K562 (cell line): ENCODE data around the gene XPO4. TPM values are rescaled to one million over a fixed set of nuclear protein-coding genes. Genes with fewer than 3 reads are reported as not detected.
A peak's percentile ranks its signal among the peaks of the same experiment; 100 is the strongest.

Source experiments
- ATAC-seq: fragments of 200-7000 bp; cut with Tn5 transposase; 3 replicates; pipeline ENCODE4 v1.9.1; 2020; ENCODE audit warnings: moderate library complexity
- BruUV-seq: library from RNA; stranded (reverse); fragments of 400-500 nt; replicated peaks from 2 replicates; lab custom pipeline; 2021; lab: Mats Ljungman, UMichigan
- CTCF ChIA-PET: fragments of 300-600 bp; formaldehyde crosslinking; extraction: SDS; loops from one replicate; lab custom pipeline; 2021; ENCODE audit warnings: low intra/inter-chr PET ratio; lab: Yijun Ruan, JAX
- POLR2A ChIA-PET: fragments of 300-600, 350-650 bp; sonication (Branson Sonifier 250); formaldehyde crosslinking; extraction: SDS; loops from one replicate; lab custom pipeline; 2021; ENCODE audit warnings: antibody characterized with exemption, inconsistent platforms; lab: Yijun Ruan, JAX
- DNase-seq, 4 experiments: peaks; one replicate each; pipeline versions ENCODE4 v3.0.0 to v3.0.0-alpha.2; 2011 to 2018; ENCODE audit warnings: low spot score in 3 of 4, mixed read lengths in 3 of 4; ENCODE audit errors: extremely low read depth in 1 of 4
- FAIRE-seq: peaks from 2 replicates; lab custom pipeline; 2011; peaks lifted over from hg19 to GRCh38; lab: Jason Lieb, UNC
- H2AFZ ChIP-seq: 2 replicates; pipeline ENCODE4 v1.6.0; 2011; ENCODE audit warnings: low read depth, low read length, control low read depth, inconsistent platforms
- H3K27ac ChIP-seq: fragments of 200-600 bp; 3 replicates; pipeline ENCODE4 v1.8.0; 2011; ENCODE audit warnings: low read depth, mild to moderate bottlenecking, control low read depth, inconsistent platforms, low read length, moderate library complexity, mixed read lengths; ENCODE audit errors: extremely low read depth
- H3K27me3 ChIP-seq, 2 experiments: fragments of 300-600 bp in 1 of 2; 2 replicates in 1 of 2; 3 replicates in 1 of 2; pipeline versions ENCODE4 v1.6.0 to v1.8.0; 2011; ENCODE audit warnings: inconsistent platforms in 2 of 2, low read length in 2 of 2, mild to moderate bottlenecking in 1 of 2, mixed read lengths in 1 of 2, moderate library complexity in 1 of 2; ENCODE audit not compliant: control insufficient read depth in 2 of 2, insufficient read depth in 2 of 2
- H3K36me3 ChIP-seq: fragments of 300-600 bp; 3 replicates; pipeline ENCODE4 v1.8.0; 2011; ENCODE audit warnings: mild to moderate bottlenecking, low read length, inconsistent platforms; ENCODE audit not compliant: control insufficient read depth, insufficient read depth
- H3K4me1 ChIP-seq, 2 experiments: fragments of 200-600 bp in 1 of 2; replicated peaks in 1 of 2; 2 replicates in 1 of 2; 3 replicates in 1 of 2; pipeline versions ENCODE4 v1.5.1 to v1.8.0; 2011; ENCODE audit warnings: inconsistent platforms in 2 of 2, low read length in 2 of 2, mild to moderate bottlenecking in 1 of 2, mixed read lengths in 1 of 2, moderate library complexity in 1 of 2; ENCODE audit not compliant: control insufficient read depth in 2 of 2, insufficient read depth in 2 of 2
- H3K4me2 ChIP-seq: 2 replicates; pipeline ENCODE4 v1.6.1; 2011; ENCODE audit warnings: low read length, control low read depth, inconsistent platforms, mixed read lengths; ENCODE audit not compliant: insufficient read depth
- H3K4me3 ChIP-seq: fragments of 200-600 bp; sonication (generic), shearing (Covaris generic); 2 replicates; pipeline ENCODE4 v1.5.1; 2016; ENCODE audit warnings: control low read depth, inconsistent platforms
- H3K79me2 ChIP-seq: fragments of 200-600 bp; 3 replicates; pipeline ENCODE4 v1.8.0; 2011; ENCODE audit warnings: low read length, inconsistent platforms; ENCODE audit not compliant: control insufficient read depth, insufficient read depth
- H3K9ac ChIP-seq, 2 experiments: 2 replicates each; pipeline versions ENCODE4 v1.6.0 to v1.6.1; 2011; ENCODE audit warnings: low read depth in 2 of 2, low read length in 2 of 2, control low read depth in 1 of 2, inconsistent platforms in 1 of 2, mild to moderate bottlenecking in 1 of 2, mixed read lengths in 1 of 2; ENCODE audit not compliant: insufficient read depth in 1 of 2
- H3K9me1 ChIP-seq: one replicate; pipeline ENCODE4 v1.6.0; 2011; ENCODE audit warnings: inconsistent platforms, mild to moderate bottlenecking, low read length, moderate library complexity; ENCODE audit not compliant: control insufficient read depth, insufficient read depth
- H3K9me3 ChIP-seq: replicated peaks from 2 replicates; pipeline ENCODE4 v1.5.1; 2011; ENCODE audit warnings: low read depth, low read length, inconsistent platforms; ENCODE audit not compliant: control insufficient read depth, insufficient read depth
- H4K20me1 ChIP-seq: replicated peaks from 2 replicates; pipeline ENCODE4 v1.6.1; 2011; ENCODE audit warnings: low read length, inconsistent platforms, mixed read lengths; ENCODE audit not compliant: control insufficient read depth, insufficient read depth
- ARNT ChIP-seq, 2 experiments: fragments of 450-650 bp; IDR thresholded peaks; 2 replicates each; pipeline ENCODE4 v1.6.1; 2016; ENCODE audit warnings: mild to moderate bottlenecking in 1 of 2
- BRCA1 ChIP-seq, 2 experiments: fragments of 450-650 bp in 1 of 2; sonication (generic) in 1 of 2; formaldehyde crosslinking in 1 of 2; IDR thresholded peaks; 2 replicates each; pipeline versions ENCODE4 v1.5.0 to v1.6.1; 2017 to 2020; ENCODE audit warnings: mild to moderate bottlenecking in 1 of 2, missing genetic modification reagents in 1 of 2
- L3MBTL2 ChIP-seq: fragments of 450-650 bp; IDR thresholded peaks from 2 replicates; pipeline ENCODE4 v1.6.1; 2016; ENCODE audit warnings: mild to moderate bottlenecking, moderate library complexity
- LARP7 ChIP-seq: fragments of 450-650 bp; IDR thresholded peaks from 2 replicates; pipeline ENCODE4 v1.6.1; 2016
- MAZ ChIP-seq, 2 experiments: fragments of 450-650 bp in 1 of 2; sonication (generic) in 1 of 2; formaldehyde crosslinking; IDR thresholded peaks in 1 of 2; conservative IDR thresholded peaks in 1 of 2; 2 replicates each; pipeline versions ENCODE4 v1.4.0 to v1.5.0; 2020; ENCODE audit warnings: mild to moderate bottlenecking in 1 of 2, missing genetic modification reagents in 1 of 2
- RFX7 ChIP-seq: fragments of 250-450 bp; sonication (Bioruptor Pico); IDR thresholded peaks from 2 replicates; pipeline ENCODE4 v1.5.1; 2021; ENCODE audit warnings: mild to moderate bottlenecking
- SAFB2 ChIP-seq: fragments of 200-400 bp; formaldehyde crosslinking; IDR thresholded peaks from 2 replicates; pipeline ENCODE4 v1.6.1; 2018; ENCODE audit warnings: borderline replicate concordance, low read length, low read depth, moderate library complexity; ENCODE audit not compliant: severe bottlenecking
- SPI1 ChIP-seq: IDR thresholded peaks from 2 replicates; pipeline ENCODE4 v1.6.1; 2011; ENCODE audit warnings: low read depth, low read length, control low read depth, borderline replicate concordance
- ZNF324 ChIP-seq: fragments of 250-450 bp; sonication (Bioruptor Pico); IDR thresholded peaks from 2 replicates; pipeline ENCODE4 v1.4.0; 2020; ENCODE audit warnings: mild to moderate bottlenecking
- WGBS: fragments of 100-300 bp; shearing (Covaris generic); methylation state at CpG from one replicate; pipeline ENCODE4 v1.1.6; 2016; ENCODE audit warnings: low coverage, mixed read lengths; ENCODE audit not compliant: insufficient coverage; ENCODE audit errors: missing lambda C conversion rate; 5-methylcytosine and 5-hydroxymethylcytosine counted together
- in situ Hi-C: fragments of 300-500 bp; cut with MboI; formaldehyde crosslinking; loops from 4 replicates; pipeline ENCODE4 v1.15.0; 2018; ENCODE audit warnings: inconsistent platforms, mixed read lengths
- intact Hi-C: fragments of 100-400 bp; cut with micrococcal nuclease; formaldehyde crosslinking; loops from 2 replicates; pipeline ENCODE4 v1.14.2; 2022
- polyA plus RNA-seq, 8 experiments: library from polyadenylated mRNA; depleted of rRNA in 4 of 8; stranded (reverse) in 5 of 8; unstranded in 3 of 8; fragments of >200 nt; fragmentation: Nextera tagmentation in 2 of 8; fragmentation: Illumina TruSeq in 1 of 8; extraction: Ambion mirVana in 2 of 8; extraction: Trizol in 1 of 8; gene quantifications; 2 replicates each; pipeline versions ENCODE4 v1.2.1 to v1.2.3, GENCODE V29; 2011 to 2014; ENCODE audit warnings: inconsistent platforms in 1 of 8, missing spikeins in 1 of 8
- total RNA-seq, 7 experiments: library from RNA; depleted of rRNA in 6 of 7; stranded (reverse); fragments of >200 nt in 6 of 7; fragmentation: Illumina TruSeq in 2 of 7; extraction: Trizol in 2 of 7; gene quantifications; 2 replicates each; pipeline versions ENCODE4 v1.2.1 to v1.2.3, GENCODE V29; 2011 to 2021; ENCODE audit warnings: low replicate concordance in 1 of 7
- TF ChIP-seq, protein P1 (sequence below): fragments of 250-450 bp; sonication (Bioruptor Pico); IDR thresholded peaks from 2 replicates; pipeline ENCODE4 v1.4.0; 2020; ENCODE audit warnings: mild to moderate bottlenecking, moderate library complexity
- TF ChIP-seq, protein P2 (sequence below): fragments of 450-650 bp; IDR thresholded peaks from 2 replicates; pipeline ENCODE4 v1.6.1; 2016; ENCODE audit warnings: mild to moderate bottlenecking, moderate library complexity

The XPO4 gene
- total and polyA plus RNA-seq, 9 of the 15 experiments (the other 6 are each of a cell fraction or from before 2014, with no cell fraction given): 5.5 to 25.1 (median 17.5) TPM

DNA sequence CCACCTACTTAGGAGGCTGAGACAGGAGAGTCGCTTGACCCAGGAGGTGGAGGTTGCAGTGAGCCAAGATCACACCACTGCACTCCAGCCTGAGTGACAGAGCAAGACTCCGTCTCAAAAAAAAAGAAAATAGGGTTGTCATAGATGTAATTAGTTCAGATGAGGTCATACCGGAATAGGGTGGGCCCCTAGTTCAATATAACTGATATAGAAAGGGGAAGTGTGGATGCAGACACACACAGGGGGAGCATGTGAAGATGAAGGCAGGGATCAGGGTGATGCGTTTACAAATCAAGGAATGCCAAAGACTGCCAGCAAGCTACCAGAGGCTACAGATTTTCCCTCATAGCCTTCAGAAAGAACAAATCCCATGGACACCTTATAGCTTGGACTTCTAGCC, 104.5 kb downstream of the XPO4 start:
- H3K79me2 ChIP-seq: 0 out of 3 replicates have a peak, but pooled peaks cover 4% of the 10 kb centered on the region
- H3K36me3 ChIP-seq: peaks cover 84% of the 10 kb centered on the region
- no peaks in the 10 kb centered on the region for H3K9me1 ChIP-seq
- intact Hi-C loops (no loop called here), in situ Hi-C loops (no loop called here)
- H3K4me1 ChIP-seq: peaks cover 10 to 13% of the 10 kb centered on the region in 2 experiments; a peak in 4 of 5 replicates
- no TSS peak for BruUV-seq
- DNase-seq: no peak
- POLR2A ChIA-PET: no interaction called here
- no peak overlapping the region for H2AFZ ChIP-seq
- no peak overlapping the region for H3K27ac ChIP-seq
- H3K27me3 ChIP-seq: no peaks in the 10 kb centered on the region
- WGBS: 81% methylated on average over 3 of the region's 4 CpGs
- ATAC-seq: no peak
- no peaks in the 10 kb centered on the region for H3K9me3 ChIP-seq
- no peak for FAIRE-seq
- H3K4me2 ChIP-seq: no peak overlapping the region
- H3K9ac ChIP-seq: no peak overlapping the region
- H4K20me1 ChIP-seq: no peaks in the 10 kb centered on the region
- CTCF ChIA-PET: no interaction called here
- no peak overlapping the region for H3K4me3 ChIP-seq
- TF ChIP-seq, protein P1, sequence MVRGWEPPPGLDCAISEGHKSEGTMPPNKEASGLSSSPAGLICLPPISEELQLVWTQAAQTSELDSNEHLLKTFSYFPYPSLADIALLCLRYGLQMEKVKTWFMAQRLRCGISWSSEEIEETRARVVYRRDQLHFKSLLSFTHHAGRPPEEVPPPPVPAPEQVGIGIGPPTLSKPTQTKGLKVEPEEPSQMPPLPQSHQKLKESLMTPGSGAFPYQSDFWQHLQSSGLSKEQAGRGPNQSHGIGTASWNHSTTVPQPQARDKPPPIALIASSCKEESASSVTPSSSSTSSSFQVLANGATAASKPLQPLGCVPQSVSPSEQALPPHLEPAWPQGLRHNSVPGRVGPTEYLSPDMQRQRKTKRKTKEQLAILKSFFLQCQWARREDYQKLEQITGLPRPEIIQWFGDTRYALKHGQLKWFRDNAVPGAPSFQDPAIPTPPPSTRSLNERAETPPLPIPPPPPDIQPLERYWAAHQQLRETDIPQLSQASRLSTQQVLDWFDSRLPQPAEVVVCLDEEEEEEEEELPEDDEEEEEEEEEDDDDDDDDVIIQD (CRISPR knock-in tag): no peak
- TF ChIP-seq ZNF324 (no peak), SAFB2 (no peak), LARP7 (no peak), ARNT (IDR thresholded peaks at IDR 0.05) (no peak), SPI1 (peak; percentile 68), BRCA1 (IDR thresholded peaks at IDR 0.05) (no peak), BRCA1 (CRISPR knock-in tag; IDR thresholded peaks at IDR 0.05) (no peak), L3MBTL2 (no peak), MAZ (CRISPR knock-in tag; conservative IDR thresholded peaks at IDR 0.05 in 1 of 2, IDR thresholded peaks at IDR 0.05 in 1 of 2) (no peak), RFX7 (CRISPR knock-in tag) (no peak)
- TF ChIP-seq, protein P2, sequence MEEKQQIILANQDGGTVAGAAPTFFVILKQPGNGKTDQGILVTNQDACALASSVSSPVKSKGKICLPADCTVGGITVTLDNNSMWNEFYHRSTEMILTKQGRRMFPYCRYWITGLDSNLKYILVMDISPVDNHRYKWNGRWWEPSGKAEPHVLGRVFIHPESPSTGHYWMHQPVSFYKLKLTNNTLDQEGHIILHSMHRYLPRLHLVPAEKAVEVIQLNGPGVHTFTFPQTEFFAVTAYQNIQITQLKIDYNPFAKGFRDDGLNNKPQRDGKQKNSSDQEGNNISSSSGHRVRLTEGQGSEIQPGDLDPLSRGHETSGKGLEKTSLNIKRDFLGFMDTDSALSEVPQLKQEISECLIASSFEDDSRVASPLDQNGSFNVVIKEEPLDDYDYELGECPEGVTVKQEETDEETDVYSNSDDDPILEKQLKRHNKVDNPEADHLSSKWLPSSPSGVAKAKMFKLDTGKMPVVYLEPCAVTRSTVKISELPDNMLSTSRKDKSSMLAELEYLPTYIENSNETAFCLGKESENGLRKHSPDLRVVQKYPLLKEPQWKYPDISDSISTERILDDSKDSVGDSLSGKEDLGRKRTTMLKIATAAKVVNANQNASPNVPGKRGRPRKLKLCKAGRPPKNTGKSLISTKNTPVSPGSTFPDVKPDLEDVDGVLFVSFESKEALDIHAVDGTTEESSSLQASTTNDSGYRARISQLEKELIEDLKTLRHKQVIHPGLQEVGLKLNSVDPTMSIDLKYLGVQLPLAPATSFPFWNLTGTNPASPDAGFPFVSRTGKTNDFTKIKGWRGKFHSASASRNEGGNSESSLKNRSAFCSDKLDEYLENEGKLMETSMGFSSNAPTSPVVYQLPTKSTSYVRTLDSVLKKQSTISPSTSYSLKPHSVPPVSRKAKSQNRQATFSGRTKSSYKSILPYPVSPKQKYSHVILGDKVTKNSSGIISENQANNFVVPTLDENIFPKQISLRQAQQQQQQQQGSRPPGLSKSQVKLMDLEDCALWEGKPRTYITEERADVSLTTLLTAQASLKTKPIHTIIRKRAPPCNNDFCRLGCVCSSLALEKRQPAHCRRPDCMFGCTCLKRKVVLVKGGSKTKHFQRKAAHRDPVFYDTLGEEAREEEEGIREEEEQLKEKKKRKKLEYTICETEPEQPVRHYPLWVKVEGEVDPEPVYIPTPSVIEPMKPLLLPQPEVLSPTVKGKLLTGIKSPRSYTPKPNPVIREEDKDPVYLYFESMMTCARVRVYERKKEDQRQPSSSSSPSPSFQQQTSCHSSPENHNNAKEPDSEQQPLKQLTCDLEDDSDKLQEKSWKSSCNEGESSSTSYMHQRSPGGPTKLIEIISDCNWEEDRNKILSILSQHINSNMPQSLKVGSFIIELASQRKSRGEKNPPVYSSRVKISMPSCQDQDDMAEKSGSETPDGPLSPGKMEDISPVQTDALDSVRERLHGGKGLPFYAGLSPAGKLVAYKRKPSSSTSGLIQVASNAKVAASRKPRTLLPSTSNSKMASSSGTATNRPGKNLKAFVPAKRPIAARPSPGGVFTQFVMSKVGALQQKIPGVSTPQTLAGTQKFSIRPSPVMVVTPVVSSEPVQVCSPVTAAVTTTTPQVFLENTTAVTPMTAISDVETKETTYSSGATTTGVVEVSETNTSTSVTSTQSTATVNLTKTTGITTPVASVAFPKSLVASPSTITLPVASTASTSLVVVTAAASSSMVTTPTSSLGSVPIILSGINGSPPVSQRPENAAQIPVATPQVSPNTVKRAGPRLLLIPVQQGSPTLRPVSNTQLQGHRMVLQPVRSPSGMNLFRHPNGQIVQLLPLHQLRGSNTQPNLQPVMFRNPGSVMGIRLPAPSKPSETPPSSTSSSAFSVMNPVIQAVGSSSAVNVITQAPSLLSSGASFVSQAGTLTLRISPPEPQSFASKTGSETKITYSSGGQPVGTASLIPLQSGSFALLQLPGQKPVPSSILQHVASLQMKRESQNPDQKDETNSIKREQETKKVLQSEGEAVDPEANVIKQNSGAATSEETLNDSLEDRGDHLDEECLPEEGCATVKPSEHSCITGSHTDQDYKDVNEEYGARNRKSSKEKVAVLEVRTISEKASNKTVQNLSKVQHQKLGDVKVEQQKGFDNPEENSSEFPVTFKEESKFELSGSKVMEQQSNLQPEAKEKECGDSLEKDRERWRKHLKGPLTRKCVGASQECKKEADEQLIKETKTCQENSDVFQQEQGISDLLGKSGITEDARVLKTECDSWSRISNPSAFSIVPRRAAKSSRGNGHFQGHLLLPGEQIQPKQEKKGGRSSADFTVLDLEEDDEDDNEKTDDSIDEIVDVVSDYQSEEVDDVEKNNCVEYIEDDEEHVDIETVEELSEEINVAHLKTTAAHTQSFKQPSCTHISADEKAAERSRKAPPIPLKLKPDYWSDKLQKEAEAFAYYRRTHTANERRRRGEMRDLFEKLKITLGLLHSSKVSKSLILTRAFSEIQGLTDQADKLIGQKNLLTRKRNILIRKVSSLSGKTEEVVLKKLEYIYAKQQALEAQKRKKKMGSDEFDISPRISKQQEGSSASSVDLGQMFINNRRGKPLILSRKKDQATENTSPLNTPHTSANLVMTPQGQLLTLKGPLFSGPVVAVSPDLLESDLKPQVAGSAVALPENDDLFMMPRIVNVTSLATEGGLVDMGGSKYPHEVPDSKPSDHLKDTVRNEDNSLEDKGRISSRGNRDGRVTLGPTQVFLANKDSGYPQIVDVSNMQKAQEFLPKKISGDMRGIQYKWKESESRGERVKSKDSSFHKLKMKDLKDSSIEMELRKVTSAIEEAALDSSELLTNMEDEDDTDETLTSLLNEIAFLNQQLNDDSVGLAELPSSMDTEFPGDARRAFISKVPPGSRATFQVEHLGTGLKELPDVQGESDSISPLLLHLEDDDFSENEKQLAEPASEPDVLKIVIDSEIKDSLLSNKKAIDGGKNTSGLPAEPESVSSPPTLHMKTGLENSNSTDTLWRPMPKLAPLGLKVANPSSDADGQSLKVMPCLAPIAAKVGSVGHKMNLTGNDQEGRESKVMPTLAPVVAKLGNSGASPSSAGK: no peak
